8988T (cell line): ENCODE data around the gene GSTA1.
"Not testable (repeated sequence)": the region's sequence is repeated elsewhere in the genome, so short reads cannot be mapped to it uniquely, and the experiment has no call there.

Experiments
- DNase-seq: peaks from one replicate; pipeline ENCODE4 v3.0.0; 2011

GSTA1 gene

DNA sequence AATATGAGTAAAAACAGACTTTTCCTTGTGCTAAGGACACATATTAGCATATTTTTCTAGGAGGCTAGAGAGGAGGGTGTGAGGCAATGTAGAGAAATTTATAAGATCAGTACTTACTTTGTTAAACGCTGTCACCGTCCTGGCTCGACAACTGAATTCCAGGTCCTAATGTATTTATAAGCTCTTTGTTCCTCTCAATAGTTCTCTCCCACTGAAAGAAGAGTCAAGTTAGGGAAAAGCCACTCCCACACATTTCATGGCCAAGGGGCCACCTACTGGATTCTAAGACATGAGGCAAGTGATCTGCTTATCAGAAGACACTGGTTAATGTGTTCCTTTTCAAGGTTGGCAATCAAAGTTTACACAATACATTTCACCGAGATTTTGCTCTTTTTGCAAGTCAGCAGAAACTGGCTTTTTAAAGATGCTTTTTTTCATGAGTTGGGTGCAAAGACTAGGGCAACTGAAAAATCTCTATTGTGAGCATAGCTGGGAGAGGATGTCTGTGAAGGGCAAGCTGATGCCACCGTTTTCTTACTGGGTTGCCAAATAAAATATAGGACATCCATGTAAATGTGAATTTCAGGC, at the start of gene GSTA1:
GSTA1 (minus strand) TSS at position 149 of the 588 bp plus-strand sequence. CDS start 4,549 bp downstream, outside the sequence.
- not testable (repeated sequence) for DNase-seq

DNA sequence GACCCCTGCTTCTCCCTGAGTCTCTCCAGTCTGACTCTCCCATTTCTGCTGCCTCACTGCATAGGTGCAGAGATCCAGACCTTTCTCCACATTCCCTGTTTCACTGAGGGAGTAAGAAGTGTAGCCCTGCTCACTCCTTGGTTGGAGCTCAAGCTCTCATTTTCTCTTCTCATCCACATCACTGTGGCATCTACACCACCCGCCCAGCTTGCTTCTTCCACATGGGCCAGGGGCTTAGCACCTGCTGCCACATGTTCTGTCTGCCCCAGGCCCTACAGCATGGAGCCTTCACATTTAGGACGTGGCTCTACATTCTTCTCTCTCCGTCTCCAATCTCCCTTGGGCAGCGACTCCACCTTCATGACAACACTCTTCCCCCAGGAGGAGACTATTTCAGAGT, 45.5 kb upstream of the GSTA1 start:
- DNase-seq = no peak

DNA sequence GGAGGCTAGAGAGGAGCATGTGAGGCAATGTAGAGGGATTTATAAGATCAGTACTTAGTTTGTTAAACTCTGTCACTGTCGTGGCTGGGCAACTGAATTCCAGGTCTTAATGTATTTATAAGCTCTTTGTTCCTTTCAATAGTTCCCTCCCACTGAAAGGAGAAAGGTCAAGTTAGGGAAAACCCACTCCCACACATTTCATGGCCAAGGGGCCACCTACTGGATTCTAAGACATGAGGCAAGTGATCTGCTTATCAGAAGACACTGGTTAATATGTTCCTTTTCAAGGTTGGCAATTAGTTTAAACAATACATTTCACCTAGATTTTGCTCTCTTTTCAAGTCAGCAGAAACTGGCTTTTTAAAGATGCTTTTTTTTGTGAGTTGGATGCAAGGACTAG, 42.4 kb upstream of the GSTA1 start:
- no peak for DNase-seq

DNA sequence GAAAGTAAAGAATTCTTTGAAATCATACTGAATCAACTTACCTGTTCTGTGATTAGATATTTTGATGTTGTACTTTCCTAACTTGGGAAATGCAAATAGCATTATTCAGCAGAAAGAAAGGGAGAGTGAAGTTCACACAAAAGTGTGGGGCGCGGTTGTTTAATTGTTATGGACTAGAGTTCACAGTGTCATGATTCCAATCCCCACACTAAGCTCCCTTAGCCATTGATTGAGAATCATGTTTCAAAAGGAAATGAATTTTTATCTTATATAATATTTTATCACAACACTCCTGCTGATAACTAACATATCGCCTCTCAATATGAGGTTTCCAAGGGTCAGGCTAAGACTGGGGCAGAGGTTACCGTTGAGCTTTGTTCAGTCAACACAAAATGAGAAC, 40.0 kb upstream of the GSTA1 start:
- no peak for DNase-seq

DNA sequence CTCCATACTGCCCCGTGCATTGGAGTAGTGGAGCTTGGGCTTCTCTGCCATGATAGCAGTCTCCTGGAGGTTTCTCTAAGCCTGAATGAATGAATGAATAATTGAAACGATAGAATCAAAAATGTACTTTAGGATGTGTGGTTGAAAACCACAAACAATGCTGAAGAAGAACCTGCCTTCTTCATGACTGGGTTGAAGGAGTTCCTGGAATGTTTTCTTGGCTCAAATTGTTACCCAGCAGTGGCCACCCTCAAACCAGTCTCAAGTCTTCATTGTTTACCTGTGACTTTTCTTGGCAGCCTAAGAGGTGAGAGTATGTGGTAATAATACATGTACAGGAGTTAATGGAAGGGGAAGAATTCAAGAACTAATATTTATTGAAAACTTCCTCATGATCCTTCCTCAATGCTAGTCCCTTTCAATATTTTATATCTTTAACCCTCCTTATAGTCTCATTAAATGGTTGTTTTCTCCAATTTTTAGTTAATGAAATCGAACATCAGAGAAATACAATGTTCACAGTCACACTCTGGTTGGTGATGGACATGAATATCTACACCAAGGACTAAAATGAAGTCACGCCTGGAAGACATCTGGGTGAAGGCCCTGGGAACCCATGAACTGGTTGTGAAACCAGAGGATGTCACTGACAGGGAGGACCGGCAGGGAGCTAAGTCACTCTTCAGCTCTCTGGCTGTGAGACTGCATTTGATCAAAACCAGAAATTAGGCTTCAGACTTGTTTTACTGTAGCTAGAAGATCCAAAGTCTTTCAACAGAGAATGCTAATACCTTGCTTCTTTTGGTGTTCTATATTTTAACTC, 37.4 kb upstream of the GSTA1 start, which contains the start of gene GSTA5:
GSTA5 (minus strand) TSS at position 51 of the 823 bp plus-strand sequence.
- no peak for DNase-seq

DNA sequence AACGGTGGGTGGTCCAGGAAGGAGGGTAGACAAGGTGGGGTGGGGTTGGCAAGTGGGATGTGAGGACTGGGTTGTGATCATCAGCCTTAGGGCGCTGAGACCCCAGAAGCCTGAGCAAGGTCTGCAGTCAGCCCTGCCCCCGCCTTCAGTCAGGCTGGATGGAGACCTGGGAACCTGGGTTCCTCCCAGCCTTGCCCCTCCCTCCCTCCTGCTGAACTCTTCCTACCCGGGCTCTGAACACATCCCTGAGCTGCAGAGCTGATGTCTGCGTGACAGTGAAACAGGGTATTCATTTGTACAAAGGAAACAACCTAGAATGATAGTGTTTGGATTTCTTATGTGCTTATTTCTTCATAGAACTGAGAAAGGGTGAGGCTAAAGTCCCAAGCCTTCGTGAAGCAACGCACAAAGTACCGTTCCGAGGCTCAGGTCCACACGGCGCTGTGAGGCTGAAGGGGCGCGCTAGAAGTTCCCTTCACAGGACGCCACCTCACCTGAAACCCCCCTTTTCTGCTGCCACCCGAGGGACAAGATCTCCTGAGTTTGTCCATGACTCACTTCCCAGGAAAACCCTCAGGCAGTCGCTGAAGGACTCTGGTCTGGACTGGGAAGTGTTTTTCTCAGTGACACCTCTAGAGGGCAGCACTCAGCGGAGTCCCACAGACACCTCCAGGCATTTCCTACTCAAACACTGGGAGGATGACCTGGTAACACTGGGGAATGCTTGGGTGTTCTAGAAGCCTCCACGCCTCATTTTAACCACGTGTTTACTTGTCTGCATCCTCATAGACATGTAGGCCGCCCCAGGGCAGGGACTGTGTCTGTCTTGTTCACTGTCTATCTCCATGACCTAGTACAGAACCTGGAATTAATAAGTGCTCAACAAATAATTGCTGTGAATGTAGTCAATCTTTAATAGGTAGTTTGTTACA, 35.8 kb upstream of the GSTA1 start:
- peak; percentile 58 for DNase-seq

DNA sequence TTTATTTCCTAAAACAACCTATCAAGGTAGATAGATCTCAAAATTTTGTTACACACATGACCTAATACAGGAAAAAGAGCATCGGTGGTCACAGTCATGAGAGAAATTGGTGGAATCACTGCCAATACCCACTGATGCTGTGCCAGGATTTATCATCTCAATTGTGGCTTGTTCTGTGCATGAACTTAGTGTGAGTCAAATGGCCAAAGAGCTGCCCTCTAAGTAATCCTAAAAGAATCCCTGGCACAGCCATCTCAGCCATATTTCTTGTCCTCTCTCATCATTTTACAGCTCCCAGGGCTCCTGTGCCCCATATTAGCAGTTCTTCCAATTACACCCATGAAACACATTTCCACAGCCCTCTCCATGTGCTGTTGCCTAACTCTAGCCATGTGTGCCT, 30.9 kb upstream of the GSTA1 start:
- no peak for DNase-seq

DNA sequence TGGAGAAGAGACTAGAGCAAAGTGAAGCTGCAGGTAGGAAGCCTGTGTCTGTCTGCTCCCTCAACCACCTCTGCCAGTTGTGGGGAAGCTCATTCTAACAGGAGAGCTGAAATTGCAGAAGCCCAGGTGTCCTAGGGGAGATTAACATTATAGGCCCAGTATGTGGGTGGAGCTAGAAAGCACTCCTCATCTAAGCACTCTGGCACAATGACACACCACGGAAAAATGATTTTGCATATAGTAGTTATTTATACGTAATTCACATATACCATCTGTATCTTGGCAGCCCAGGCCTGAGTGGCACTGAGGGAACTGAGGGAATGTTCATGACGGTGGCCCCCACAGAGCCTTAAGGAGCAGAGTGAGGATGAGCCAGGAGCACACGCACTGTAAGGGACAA, 27.3 kb upstream of the GSTA1 start:
- DNase-seq = not testable (repeated sequence)

DNA sequence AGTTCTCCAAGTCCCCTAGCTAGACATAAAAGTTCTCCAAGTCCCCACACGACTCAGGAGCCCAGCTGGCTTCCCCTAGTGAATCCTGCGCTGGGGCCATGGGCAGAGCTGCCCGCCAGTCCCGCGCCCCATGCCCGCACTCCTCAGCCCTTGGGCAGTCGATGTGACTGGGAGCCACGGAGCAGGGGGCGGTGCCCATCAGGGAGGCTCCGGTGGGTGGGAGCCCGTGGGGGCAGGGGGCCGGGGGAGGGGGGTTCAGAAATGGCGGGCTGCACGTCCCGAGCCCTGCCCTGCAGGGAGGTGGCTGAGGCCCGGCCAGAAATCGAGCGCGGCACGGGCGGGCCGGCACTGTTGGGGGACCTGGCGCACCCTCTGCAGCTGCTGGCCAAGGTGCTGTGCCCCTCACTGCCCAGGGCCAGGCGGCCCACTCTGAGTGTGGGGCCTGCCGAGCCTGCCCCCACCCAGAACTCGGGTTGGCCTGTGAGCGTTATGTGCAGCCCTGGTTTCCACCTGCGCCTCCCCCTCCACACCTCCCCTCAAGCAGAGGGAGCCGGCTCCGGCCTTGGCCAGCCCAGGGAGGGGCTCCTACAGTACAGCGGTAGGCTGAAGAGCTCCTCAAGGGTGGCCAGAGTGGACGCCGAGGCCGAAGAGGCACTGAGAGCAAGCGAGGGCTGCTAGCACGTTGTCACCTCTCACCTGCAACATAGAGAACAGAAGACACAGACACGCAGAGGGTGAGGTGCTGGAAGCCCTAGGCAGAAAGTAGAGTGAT, 25.6 kb upstream of the GSTA1 start:
- DNase-seq = no peak

DNA sequence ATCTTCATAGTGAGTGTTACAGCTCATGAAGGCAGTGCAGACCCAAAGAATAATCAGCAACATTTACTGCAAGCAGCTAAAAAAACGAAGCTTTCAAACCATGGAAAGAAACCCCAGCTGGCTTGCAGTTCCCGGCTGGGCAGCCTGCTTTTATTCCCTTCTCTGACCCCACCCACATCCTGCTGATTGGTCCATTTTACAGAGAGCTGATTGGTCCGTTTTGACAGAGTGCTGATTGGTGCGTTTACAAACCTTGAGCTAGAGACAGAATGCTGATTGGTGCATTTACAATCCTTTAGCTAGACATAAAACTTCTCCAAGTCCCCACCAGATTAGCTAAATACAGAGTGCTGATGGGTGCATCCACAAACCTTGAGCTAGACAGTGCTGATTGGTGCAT, 25.0 kb upstream of the GSTA1 start:
- not testable (repeated sequence) for DNase-seq

DNA sequence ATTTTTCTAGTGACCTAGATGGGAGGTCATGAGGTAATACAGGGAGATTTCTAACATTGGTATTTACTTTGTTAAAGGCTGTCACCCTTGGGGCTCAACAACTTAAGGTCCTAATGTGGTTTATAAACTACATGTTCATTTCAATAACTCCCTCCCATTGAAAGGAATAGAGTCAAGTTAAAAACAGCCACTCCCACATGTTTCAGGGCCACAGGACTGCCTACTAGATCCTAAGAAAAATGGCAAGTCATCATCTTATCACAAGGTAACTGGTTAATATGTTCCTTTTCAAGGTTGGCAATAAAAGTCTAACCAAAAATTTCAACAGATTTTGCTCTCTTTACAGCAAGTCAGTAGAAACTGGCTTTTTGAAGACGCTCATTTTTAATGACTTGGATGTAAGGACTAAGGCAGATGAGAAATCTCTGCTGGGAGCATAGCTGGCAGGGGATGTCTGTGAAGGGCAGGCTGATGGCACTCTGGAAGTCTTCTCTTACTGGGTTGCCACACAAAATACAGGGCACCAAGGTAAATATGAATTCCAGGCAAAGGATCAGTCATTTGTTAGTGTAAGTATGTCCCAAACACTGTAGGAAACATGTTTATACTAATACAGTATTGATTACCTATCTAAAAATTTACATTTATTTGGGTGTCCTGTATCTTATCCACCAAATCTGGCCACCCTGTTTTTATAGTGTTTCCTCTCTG, 23.6 kb upstream of the GSTA1 start:
- not testable (repeated sequence) for DNase-seq

DNA sequence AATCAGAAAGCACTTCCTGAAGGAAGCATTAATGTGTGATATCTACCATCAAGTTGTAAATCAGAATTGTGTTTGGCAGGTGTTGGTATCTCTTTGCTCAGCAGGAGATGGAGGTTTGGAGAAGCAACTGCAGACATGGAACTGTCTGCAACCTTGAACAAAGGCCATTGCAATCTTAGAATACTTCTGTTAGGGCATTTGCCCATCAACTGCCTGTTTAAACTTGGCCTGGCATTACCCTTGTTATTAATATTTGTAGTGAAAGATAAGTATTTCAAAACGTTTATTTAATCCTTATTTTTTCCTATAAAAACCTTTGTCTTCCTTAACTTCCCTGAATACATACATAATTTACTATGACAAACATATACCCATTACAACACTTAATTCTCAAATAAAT, 22.9 kb upstream of the GSTA1 start:
- no peak for DNase-seq

DNA sequence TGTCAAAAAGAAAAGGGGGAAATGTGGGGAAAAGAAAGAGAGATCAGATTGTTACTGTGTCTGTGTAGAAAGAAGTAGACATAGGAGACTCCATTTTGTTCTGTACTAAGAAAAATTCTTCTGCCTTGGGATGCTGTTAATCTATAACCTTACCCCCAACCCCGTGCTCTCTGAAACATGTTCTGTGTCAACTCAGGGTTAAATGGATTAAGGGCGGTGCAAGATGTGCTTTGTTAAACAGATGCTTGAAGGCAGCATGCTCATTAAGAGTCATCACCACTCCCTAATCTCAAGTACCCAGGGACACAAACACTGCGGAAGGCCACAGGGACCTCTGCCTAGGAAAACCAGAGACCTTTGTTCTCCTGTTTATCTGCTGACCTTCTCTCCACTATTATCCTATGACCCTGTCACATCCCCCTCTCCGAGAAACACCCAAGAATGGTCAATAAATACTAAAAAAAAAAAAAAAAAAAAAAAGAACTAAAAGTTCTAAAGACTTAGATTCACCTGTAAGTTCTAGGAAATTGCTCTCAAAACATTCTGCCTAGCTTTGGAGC, 22.4 kb upstream of the GSTA1 start:
- DNase-seq = not testable (repeated sequence)

DNA sequence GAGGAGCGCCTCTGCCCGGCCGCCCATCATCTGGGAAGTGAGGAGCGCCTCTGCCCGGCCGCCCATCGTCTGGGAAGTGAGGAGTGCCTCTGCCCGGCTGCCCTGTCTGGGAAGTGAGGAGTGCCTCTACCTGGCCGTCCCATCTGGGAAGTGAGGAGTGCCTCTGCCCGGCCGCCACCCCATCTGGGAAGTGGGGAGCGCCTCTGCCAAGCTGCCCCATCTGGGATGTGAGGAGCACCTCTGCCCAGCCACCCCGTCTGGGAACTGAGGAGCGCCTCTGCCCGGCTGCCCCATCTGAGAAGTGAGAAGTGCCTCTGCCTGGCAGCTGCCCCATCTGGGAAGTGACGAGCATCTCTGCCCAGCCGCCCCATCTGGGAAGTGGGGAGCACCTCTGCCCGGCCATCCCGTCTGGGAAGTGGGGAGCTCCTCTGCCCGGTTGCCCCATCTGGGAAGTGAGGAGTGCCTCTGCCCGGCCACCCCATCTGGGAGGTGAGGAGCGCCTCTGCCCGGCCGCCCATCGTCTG, 21.7 kb upstream of the GSTA1 start:
- not testable (repeated sequence) for DNase-seq

DNA sequence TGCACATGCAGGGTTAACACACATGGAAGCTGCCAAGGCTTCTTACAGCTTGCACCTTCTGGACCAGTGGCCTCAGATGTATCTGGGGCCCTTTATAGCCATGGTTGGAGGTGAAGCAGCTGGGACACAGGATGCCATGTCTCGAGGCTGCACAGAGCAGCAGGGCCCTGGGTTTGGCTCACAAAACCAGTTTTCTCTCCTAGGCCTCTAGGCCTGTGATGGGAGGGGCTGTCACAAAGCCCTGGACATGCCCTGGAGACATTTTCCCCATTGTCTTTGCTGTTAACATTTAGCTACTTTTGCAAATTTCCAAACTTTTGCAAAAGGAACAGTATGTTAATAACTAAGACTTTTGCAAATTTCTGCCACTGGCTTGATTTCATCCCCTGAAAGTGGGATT, 18.2 kb upstream of the GSTA1 start:
- DNase-seq = no peak

DNA sequence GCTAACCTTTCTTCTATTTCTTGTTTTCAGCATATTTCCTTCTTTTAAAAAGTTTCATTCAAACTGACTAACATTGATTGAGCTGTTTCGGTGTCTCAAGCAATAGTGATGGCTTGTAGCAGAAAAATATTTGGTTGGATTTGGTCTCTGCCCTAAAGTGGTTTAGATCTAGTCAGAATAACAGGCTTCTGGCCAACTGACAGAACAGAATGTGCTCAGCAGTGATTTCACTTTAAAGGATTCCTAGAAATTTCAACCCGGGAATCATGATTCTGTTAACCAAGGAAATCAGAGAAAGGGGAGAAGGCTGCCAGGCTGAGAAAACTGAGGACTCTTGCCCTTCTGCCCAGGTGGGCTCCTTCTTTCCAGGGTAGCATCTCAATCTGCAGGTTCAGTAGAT, 16.6 kb upstream of the GSTA1 start:
- DNase-seq = no peak

DNA sequence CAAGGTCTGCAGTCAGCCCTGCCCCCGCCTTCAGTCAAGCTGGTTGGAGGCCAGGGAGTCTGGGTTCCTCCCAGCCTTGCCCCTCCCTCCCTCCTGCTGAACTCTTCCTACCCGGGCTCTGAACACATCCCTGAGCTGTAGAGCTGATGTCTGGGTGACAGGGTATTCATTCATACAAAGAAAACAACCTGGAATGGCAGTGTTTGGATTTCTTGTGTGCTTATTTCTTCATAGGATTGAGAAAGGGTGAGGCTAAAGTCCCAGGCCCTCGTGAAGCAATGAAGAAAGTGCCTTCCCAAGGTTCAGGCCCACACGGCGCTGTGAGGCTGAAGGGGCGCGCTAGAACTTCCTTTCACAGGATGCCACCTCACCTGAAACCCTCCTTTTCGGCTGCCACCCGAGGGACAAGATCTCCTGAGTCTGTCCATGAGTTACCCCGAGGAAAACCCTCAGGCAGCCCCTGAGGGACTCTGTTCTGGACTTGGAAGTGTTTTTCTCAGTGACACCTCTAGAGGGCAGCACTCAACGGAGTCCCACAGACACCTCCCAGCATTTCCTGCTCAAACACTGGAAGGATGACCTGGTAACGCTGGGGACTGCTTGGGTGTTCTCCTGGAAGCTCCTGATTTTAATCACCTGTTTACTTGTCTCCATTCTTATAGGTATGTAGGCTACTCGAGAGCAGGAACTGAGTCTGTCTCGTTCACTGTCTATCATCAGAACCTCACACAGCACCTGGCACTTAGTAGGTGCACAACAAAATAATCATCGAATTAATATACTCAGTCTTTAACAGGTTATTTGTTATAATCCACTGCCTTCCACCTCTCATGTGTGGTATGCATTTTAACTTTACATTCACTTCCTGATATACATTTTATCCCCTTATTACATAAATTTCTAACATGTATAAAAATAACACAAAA, 11.8 kb upstream of the GSTA1 start:
- peak; percentile 61 for DNase-seq

DNA sequence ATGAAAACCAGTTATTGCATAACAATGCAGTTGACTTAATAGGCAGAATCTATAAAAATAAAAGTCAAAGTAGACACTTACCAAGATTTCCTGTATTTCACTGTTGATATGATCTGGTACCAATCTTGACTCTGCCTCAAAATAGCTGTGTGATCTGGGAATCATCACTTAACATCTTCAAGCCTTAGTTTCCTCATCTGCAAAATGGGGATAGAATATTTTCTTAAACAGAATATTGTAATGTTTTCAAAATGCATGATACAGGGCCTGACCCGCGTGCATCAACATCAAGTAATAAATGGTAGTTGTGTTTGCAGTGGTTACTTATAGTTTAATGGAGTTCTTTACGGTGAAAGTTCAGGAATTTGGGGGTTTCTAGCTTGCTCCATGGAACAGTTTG, 10.9 kb upstream of the GSTA1 start:
- DNase-seq = not testable (repeated sequence)

DNA sequence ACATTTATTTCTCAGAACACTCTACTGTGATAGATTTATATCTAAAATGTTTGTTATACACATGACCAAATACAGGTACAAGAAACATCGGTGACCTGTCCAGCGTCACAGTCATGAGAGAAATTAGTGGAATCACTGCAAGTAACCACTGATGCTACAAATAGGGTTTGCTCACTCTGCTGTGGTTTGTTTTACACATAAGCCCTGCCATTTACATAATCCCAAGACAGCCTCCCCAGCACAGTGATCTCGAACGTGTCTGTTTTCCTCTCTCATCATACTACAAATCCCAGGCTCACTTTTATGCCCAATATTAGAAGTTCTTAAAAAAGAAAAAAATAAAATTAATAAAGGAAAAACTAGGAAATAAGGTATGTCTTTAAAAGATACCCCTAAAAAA, 6.2 kb upstream of the GSTA1 start:
- DNase-seq = not testable (repeated sequence)

DNA sequence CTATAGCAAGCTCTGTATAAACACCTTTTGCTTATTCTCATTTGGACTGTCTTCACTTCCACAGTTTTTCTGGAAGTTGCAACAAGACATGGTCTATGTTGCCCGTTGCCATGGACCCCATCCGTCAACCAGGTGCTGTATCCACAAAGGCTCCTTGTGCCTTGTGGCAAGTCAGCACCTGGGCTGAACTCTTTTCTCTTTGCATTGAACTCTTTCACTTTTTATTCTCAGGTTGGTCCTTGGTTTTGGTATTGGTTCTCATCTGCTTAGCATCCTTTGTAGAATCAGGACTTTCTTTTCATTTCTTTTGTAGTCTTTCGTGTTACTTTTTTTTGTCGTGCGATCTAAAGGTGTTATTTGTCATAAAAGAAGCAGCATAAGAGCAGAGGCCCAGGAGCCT, 5.0 kb upstream of the GSTA1 start:
- DNase-seq = no peak
